ENCODE results near the gene BIRC5.
A peak's percentile ranks its signal among the peaks of the same experiment; 100 is the strongest.

BIRC5 gene

GRCh38 chr17:78174346-78174869 is 39.6 kb upstream of the BIRC5 start:
- Histone ChIP-seq H3K4me3 (ENCODE audit: low read length) (peak overlapping the region; percentile 33), H3K27me3 (ENCODE audit: control insufficient read depth, insufficient read depth, low read length) (no peaks in the 10 kb centered on the region), H3K9ac (ENCODE audit: low read length) (peak overlapping the region; percentile 60), H3K9me3 (ENCODE audit: control insufficient read depth, low read length) (no peaks in the 10 kb centered on the region), H3K4me1 (ENCODE audit: control insufficient read depth, insufficient read depth, low read length) (peaks cover 81% of the 10 kb centered on the region), H3K36me3 (ENCODE audit: control insufficient read depth, insufficient read depth, low read length) (peaks cover 9% of the 10 kb centered on the region)

- Histone ChIP-seq H3K4me3 (ENCODE audit: low read length) (peak overlapping the region; percentile 33), H3K9ac (ENCODE audit: low read length) (peak overlapping the region; percentile 60), H3K36me3 (ENCODE audit: control insufficient read depth, insufficient read depth, low read length) (peaks cover 9% of the 10 kb centered on the region), H3K4me1 (ENCODE audit: control insufficient read depth, insufficient read depth, low read length) (peaks cover 81% of the 10 kb centered on the region), H3K27me3 (ENCODE audit: control insufficient read depth, insufficient read depth, low read length) (no peaks in the 10 kb centered on the region), H3K9me3 (ENCODE audit: control insufficient read depth, low read length) (no peaks in the 10 kb centered on the region)
Measured at GRCh38 chr17:78174870-78175642, 39.0 kb upstream of the BIRC5 start.

- Histone ChIP-seq H3K36me3 (ENCODE audit: control insufficient read depth, insufficient read depth, low read length) (peaks cover 8% of the 10 kb centered on the region), H3K9ac (ENCODE audit: low read length) (no peak overlapping the region), H3K4me1 (ENCODE audit: control insufficient read depth, insufficient read depth, low read length) (peaks cover 80% of the 10 kb centered on the region), H3K4me3 (ENCODE audit: low read length) (no peak overlapping the region), H3K27me3 (ENCODE audit: control insufficient read depth, insufficient read depth, low read length) (no peaks in the 10 kb centered on the region), H3K9me3 (ENCODE audit: control insufficient read depth, low read length) (no peaks in the 10 kb centered on the region)
Measured at GRCh38 chr17:78175643-78175981, 38.4 kb upstream of the BIRC5 start.

GRCh38 chr17:78176548-78177025 is 37.5 kb upstream of the BIRC5 start:
- H3K9me3 ChIP-seq (ENCODE audit: control insufficient read depth, low read length) = no peaks in the 10 kb centered on the region
- H3K27me3 ChIP-seq (ENCODE audit: control insufficient read depth, insufficient read depth, low read length) = no peaks in the 10 kb centered on the region
- H3K4me1 ChIP-seq (ENCODE audit: control insufficient read depth, insufficient read depth, low read length) = peaks cover 73% of the 10 kb centered on the region
- H3K9ac ChIP-seq (ENCODE audit: low read length) = no peak overlapping the region
- H3K36me3 ChIP-seq (ENCODE audit: control insufficient read depth, insufficient read depth, low read length) = no peaks in the 10 kb centered on the region
- H3K4me3 ChIP-seq (ENCODE audit: low read length) = no peak overlapping the region

GRCh38 chr17:78179372-78179771 is 34.7 kb upstream of the BIRC5 start:
- H3K4me1 ChIP-seq (ENCODE audit: control insufficient read depth, insufficient read depth, low read length) = peaks cover 61% of the 10 kb centered on the region

GRCh38 chr17:78180083-78180482 is 34.0 kb upstream of the BIRC5 start:
- Histone ChIP-seq H3K4me1 (ENCODE audit: control insufficient read depth, insufficient read depth, low read length) (peaks cover 61% of the 10 kb centered on the region), H3K27me3 (ENCODE audit: control insufficient read depth, insufficient read depth, low read length) (no peaks in the 10 kb centered on the region), H3K9me3 (ENCODE audit: control insufficient read depth, low read length) (no peaks in the 10 kb centered on the region), H3K4me3 (ENCODE audit: low read length) (no peak overlapping the region), H3K9ac (ENCODE audit: low read length) (no peak overlapping the region), H3K36me3 (ENCODE audit: control insufficient read depth, insufficient read depth, low read length) (no peaks in the 10 kb centered on the region)

More at GRCh38 chr17:78179372-78179771, 34.7 kb upstream of the BIRC5 start:
- no peaks in the 10 kb centered on the region for H3K27me3 ChIP-seq (ENCODE audit: control insufficient read depth, insufficient read depth, low read length)
- H3K36me3 ChIP-seq (ENCODE audit: control insufficient read depth, insufficient read depth, low read length) = no peaks in the 10 kb centered on the region
- H3K9me3 ChIP-seq (ENCODE audit: control insufficient read depth, low read length) = no peaks in the 10 kb centered on the region
- no peak overlapping the region for H3K4me3 ChIP-seq (ENCODE audit: low read length)
- H3K9ac ChIP-seq (ENCODE audit: low read length) = no peak overlapping the region

GRCh38 chr17:78180508-78180907 is 33.5 kb upstream of the BIRC5 start:
- Histone ChIP-seq H3K9me3 (ENCODE audit: control insufficient read depth, low read length) (no peaks in the 10 kb centered on the region), H3K27me3 (ENCODE audit: control insufficient read depth, insufficient read depth, low read length) (no peaks in the 10 kb centered on the region), H3K4me3 (ENCODE audit: low read length) (no peak overlapping the region), H3K4me1 (ENCODE audit: control insufficient read depth, insufficient read depth, low read length) (peaks cover 61% of the 10 kb centered on the region), H3K36me3 (ENCODE audit: control insufficient read depth, insufficient read depth, low read length) (no peaks in the 10 kb centered on the region), H3K9ac (ENCODE audit: low read length) (no peak overlapping the region)

GRCh38 chr17:78182504-78182903 is 31.5 kb upstream of the BIRC5 start:
- Histone ChIP-seq H3K4me3 (ENCODE audit: low read length) (no peak overlapping the region), H3K9me3 (ENCODE audit: control insufficient read depth, low read length) (no peaks in the 10 kb centered on the region), H3K4me1 (ENCODE audit: control insufficient read depth, insufficient read depth, low read length) (peaks cover 55% of the 10 kb centered on the region), H3K36me3 (ENCODE audit: control insufficient read depth, insufficient read depth, low read length) (no peaks in the 10 kb centered on the region), H3K9ac (ENCODE audit: low read length) (no peak overlapping the region), H3K27me3 (ENCODE audit: control insufficient read depth, insufficient read depth, low read length) (no peaks in the 10 kb centered on the region)

- Histone ChIP-seq H3K4me1 (ENCODE audit: control insufficient read depth, insufficient read depth, low read length) (peaks cover 66% of the 10 kb centered on the region), H3K36me3 (ENCODE audit: control insufficient read depth, insufficient read depth, low read length) (no peaks in the 10 kb centered on the region), H3K9me3 (ENCODE audit: control insufficient read depth, low read length) (no peaks in the 10 kb centered on the region), H3K27me3 (ENCODE audit: control insufficient read depth, insufficient read depth, low read length) (no peaks in the 10 kb centered on the region), H3K9ac (ENCODE audit: low read length) (no peak overlapping the region), H3K4me3 (ENCODE audit: low read length) (no peak overlapping the region)
Measured at GRCh38 chr17:78183916-78184315, 30.1 kb upstream of the BIRC5 start.

- Histone ChIP-seq H3K9me3 (ENCODE audit: control insufficient read depth, low read length) (no peaks in the 10 kb centered on the region), H3K36me3 (ENCODE audit: control insufficient read depth, insufficient read depth, low read length) (no peaks in the 10 kb centered on the region), H3K4me3 (ENCODE audit: low read length) (no peak overlapping the region), H3K27me3 (ENCODE audit: control insufficient read depth, insufficient read depth, low read length) (no peaks in the 10 kb centered on the region), H3K4me1 (ENCODE audit: control insufficient read depth, insufficient read depth, low read length) (peaks cover 61% of the 10 kb centered on the region), H3K9ac (ENCODE audit: low read length) (no peak overlapping the region)
Measured at GRCh38 chr17:78184351-78184750, 29.7 kb upstream of the BIRC5 start.

GRCh38 chr17:78184868-78185267 is 29.2 kb upstream of the BIRC5 start:
- H3K9ac ChIP-seq (ENCODE audit: low read length) = no peak overlapping the region
- H3K36me3 ChIP-seq (ENCODE audit: control insufficient read depth, insufficient read depth, low read length) = no peaks in the 10 kb centered on the region
- no peaks in the 10 kb centered on the region for H3K9me3 ChIP-seq (ENCODE audit: control insufficient read depth, low read length)
- peaks cover 56% of the 10 kb centered on the region for H3K4me1 ChIP-seq (ENCODE audit: control insufficient read depth, insufficient read depth, low read length)
- H3K4me3 ChIP-seq (ENCODE audit: low read length) = no peak overlapping the region
- H3K27me3 ChIP-seq (ENCODE audit: control insufficient read depth, insufficient read depth, low read length) = no peaks in the 10 kb centered on the region

GRCh38 chr17:78185981-78186691 is 27.9 kb upstream of the BIRC5 start:
- H3K36me3 ChIP-seq (ENCODE audit: control insufficient read depth, insufficient read depth, low read length) = peaks cover 5% of the 10 kb centered on the region
- peaks cover 50% of the 10 kb centered on the region for H3K4me1 ChIP-seq (ENCODE audit: control insufficient read depth, insufficient read depth, low read length)
- no peaks in the 10 kb centered on the region for H3K9me3 ChIP-seq (ENCODE audit: control insufficient read depth, low read length)
- no peak overlapping the region for H3K4me3 ChIP-seq (ENCODE audit: low read length)
- no peak overlapping the region for H3K9ac ChIP-seq (ENCODE audit: low read length)
- H3K27me3 ChIP-seq (ENCODE audit: control insufficient read depth, insufficient read depth, low read length) = no peaks in the 10 kb centered on the region

All from mucosa of stomach (tissue), 1 donor.